ENCODE measurements around the gene RPUSD1. TPM values are rescaled to one million over a fixed set of nuclear protein-coding genes. Genes with fewer than 3 reads are reported as not detected.

Gene RPUSD1
- polyA plus RNA-seq, 1 donor, result 18.0 TPM

- WGBS (ENCODE audit: insufficient coverage, low lambda C conversion rate), result no CpG with 5 or more reads among the region's 43 CpGs
These were observed 42.1 kb upstream of the RPUSD1 start for GRCh38 chr16:830107-830870.

GRCh38 chr16:828891-829290, 40.7 kb upstream of the RPUSD1 start:
- H3K27me3 ChIP-seq (ENCODE audit: control insufficient read depth, insufficient read depth, low read length), result no peaks in the 10 kb centered on the region
- H3K27ac ChIP-seq (ENCODE audit: low read length), result no peak overlapping the region
- no peak overlapping the region for H3K4me3 ChIP-seq (ENCODE audit: low read length)
- peaks cover 17% of the 10 kb centered on the region for H3K4me1 ChIP-seq (ENCODE audit: control insufficient read depth, insufficient read depth, low read length)
- no peak for DNase-seq
- H3K9me3 ChIP-seq (ENCODE audit: control insufficient read depth, low read depth, low read length), result peaks cover 30% of the 10 kb centered on the region
- WGBS (ENCODE audit: insufficient coverage, low lambda C conversion rate), result no CpG with 5 or more reads among the region's 17 CpGs
- H3K36me3 ChIP-seq (ENCODE audit: control insufficient read depth, insufficient read depth, low read length), result no peaks in the 10 kb centered on the region

More at GRCh38 chr16:830107-830870, 42.1 kb upstream of the RPUSD1 start:
- no peak overlapping the region for H3K27ac ChIP-seq (ENCODE audit: low read length)
- no peaks in the 10 kb centered on the region for H3K27me3 ChIP-seq (ENCODE audit: control insufficient read depth, insufficient read depth, low read length)
- DNase-seq, result no peak
- H3K4me1 ChIP-seq (ENCODE audit: control insufficient read depth, insufficient read depth, low read length), result peaks cover 17% of the 10 kb centered on the region
- peaks cover 34% of the 10 kb centered on the region for H3K9me3 ChIP-seq (ENCODE audit: control insufficient read depth, low read depth, low read length)
- no peaks in the 10 kb centered on the region for H3K36me3 ChIP-seq (ENCODE audit: control insufficient read depth, insufficient read depth, low read length)
- no peak overlapping the region for H3K4me3 ChIP-seq (ENCODE audit: low read length)

- whole genome bisulfite sequencing (ENCODE audit: insufficient coverage, low lambda C conversion rate), result no CpG with 5 or more reads among the region's 24 CpGs
- Histone ChIP-seq H3K36me3 (ENCODE audit: control insufficient read depth, insufficient read depth, low read length) (no peaks in the 10 kb centered on the region), H3K4me1 (ENCODE audit: control insufficient read depth, insufficient read depth, low read length) (peaks cover 11% of the 10 kb centered on the region), H3K27me3 (ENCODE audit: control insufficient read depth, insufficient read depth, low read length) (no peaks in the 10 kb centered on the region), H3K27ac (ENCODE audit: low read length) (no peak overlapping the region), H3K9me3 (ENCODE audit: control insufficient read depth, low read depth, low read length) (peaks cover 22% of the 10 kb centered on the region), H3K4me3 (ENCODE audit: low read length) (no peak overlapping the region)
- DNase-seq, result no peak
These were observed 39.3 kb upstream of the RPUSD1 start for GRCh38 chr16:827513-827912.

GRCh38 chr16:825341-826061, 37.3 kb upstream of the RPUSD1 start:
- Histone ChIP-seq H3K4me1 (ENCODE audit: control insufficient read depth, insufficient read depth, low read length) (no peaks in the 10 kb centered on the region), H3K4me3 (ENCODE audit: low read length) (no peak overlapping the region), H3K27ac (ENCODE audit: low read length) (no peak overlapping the region), H3K36me3 (ENCODE audit: control insufficient read depth, insufficient read depth, low read length) (no peaks in the 10 kb centered on the region), H3K9me3 (ENCODE audit: control insufficient read depth, low read depth, low read length) (peaks cover 10% of the 10 kb centered on the region), H3K27me3 (ENCODE audit: control insufficient read depth, insufficient read depth, low read length) (no peaks in the 10 kb centered on the region)
- WGBS (ENCODE audit: insufficient coverage, low lambda C conversion rate), result no CpG with 5 or more reads among the region's 36 CpGs
- no peak for DNase-seq

GRCh38 chr16:824601-825000, 36.4 kb upstream of the RPUSD1 start:
- Histone ChIP-seq H3K27me3 (ENCODE audit: control insufficient read depth, insufficient read depth, low read length) (no peaks in the 10 kb centered on the region), H3K27ac (ENCODE audit: low read length) (no peak overlapping the region), H3K9me3 (ENCODE audit: control insufficient read depth, low read depth, low read length) (peaks cover 6% of the 10 kb centered on the region), H3K4me1 (ENCODE audit: control insufficient read depth, insufficient read depth, low read length) (no peaks in the 10 kb centered on the region), H3K36me3 (ENCODE audit: control insufficient read depth, insufficient read depth, low read length) (no peaks in the 10 kb centered on the region), H3K4me3 (ENCODE audit: low read length) (no peak overlapping the region)
- WGBS (ENCODE audit: insufficient coverage, low lambda C conversion rate), result no CpG with 5 or more reads among the region's 25 CpGs
- no peak for DNase-seq

GRCh38 chr16:824194-824593, 36.0 kb upstream of the RPUSD1 start:
- WGBS (ENCODE audit: insufficient coverage, low lambda C conversion rate), result no CpG with 5 or more reads among the region's 22 CpGs

GRCh38 chr16:822909-823297, 34.7 kb upstream of the RPUSD1 start:
- no peak overlapping the region for H3K27ac ChIP-seq (ENCODE audit: low read length)
- no peak overlapping the region for H3K4me3 ChIP-seq (ENCODE audit: low read length)
- peaks cover 11% of the 10 kb centered on the region for H3K27me3 ChIP-seq (ENCODE audit: control insufficient read depth, insufficient read depth, low read length)
- WGBS (ENCODE audit: insufficient coverage, low lambda C conversion rate), result no CpG with 5 or more reads among the region's 9 CpGs
- H3K4me1 ChIP-seq (ENCODE audit: control insufficient read depth, insufficient read depth, low read length), result no peaks in the 10 kb centered on the region
- peaks cover 6% of the 10 kb centered on the region for H3K9me3 ChIP-seq (ENCODE audit: control insufficient read depth, low read depth, low read length)
- no peaks in the 10 kb centered on the region for H3K36me3 ChIP-seq (ENCODE audit: control insufficient read depth, insufficient read depth, low read length)
- DNase-seq, result no peak

More at GRCh38 chr16:824194-824593, 36.0 kb upstream of the RPUSD1 start:
- Histone ChIP-seq H3K27me3 (ENCODE audit: control insufficient read depth, insufficient read depth, low read length) (peaks cover 2% of the 10 kb centered on the region), H3K27ac (ENCODE audit: low read length) (no peak overlapping the region), H3K4me3 (ENCODE audit: low read length) (no peak overlapping the region), H3K36me3 (ENCODE audit: control insufficient read depth, insufficient read depth, low read length) (no peaks in the 10 kb centered on the region), H3K4me1 (ENCODE audit: control insufficient read depth, insufficient read depth, low read length) (no peaks in the 10 kb centered on the region), H3K9me3 (ENCODE audit: control insufficient read depth, low read depth, low read length) (peaks cover 6% of the 10 kb centered on the region)
- DNase-seq, result no peak

- DNase-seq, result no peak
- WGBS (ENCODE audit: insufficient coverage, low lambda C conversion rate), result no CpG with 5 or more reads among the region's 21 CpGs
- Histone ChIP-seq H3K27ac (ENCODE audit: low read length) (no peak overlapping the region), H3K4me1 (ENCODE audit: control insufficient read depth, insufficient read depth, low read length) (no peaks in the 10 kb centered on the region), H3K9me3 (ENCODE audit: control insufficient read depth, low read depth, low read length) (peaks cover 6% of the 10 kb centered on the region), H3K4me3 (ENCODE audit: low read length) (no peak overlapping the region), H3K36me3 (ENCODE audit: control insufficient read depth, insufficient read depth, low read length) (no peaks in the 10 kb centered on the region), H3K27me3 (ENCODE audit: control insufficient read depth, insufficient read depth, low read length) (peaks cover 17% of the 10 kb centered on the region)
These were observed 34.2 kb upstream of the RPUSD1 start for GRCh38 chr16:822174-822908.

- Histone ChIP-seq H3K27ac (ENCODE audit: low read length) (no peak overlapping the region), H3K36me3 (ENCODE audit: control insufficient read depth, insufficient read depth, low read length) (no peaks in the 10 kb centered on the region), H3K27me3 (ENCODE audit: control insufficient read depth, insufficient read depth, low read length) (peaks cover 23% of the 10 kb centered on the region), H3K4me1 (ENCODE audit: control insufficient read depth, insufficient read depth, low read length) (no peaks in the 10 kb centered on the region), H3K4me3 (ENCODE audit: low read length) (no peak overlapping the region), H3K9me3 (ENCODE audit: control insufficient read depth, low read depth, low read length) (peaks cover 11% of the 10 kb centered on the region)
- DNase-seq, result no peak
- no CpG with 5 or more reads among the region's 13 CpGs for whole genome bisulfite sequencing (ENCODE audit: insufficient coverage, low lambda C conversion rate)
These were observed 33.6 kb upstream of the RPUSD1 start for GRCh38 chr16:821751-822150.

GRCh38 chr16:820748-821147, 32.6 kb upstream of the RPUSD1 start:
- Histone ChIP-seq H3K27me3 (ENCODE audit: control insufficient read depth, insufficient read depth, low read length) (peaks cover 30% of the 10 kb centered on the region), H3K27ac (ENCODE audit: low read length) (no peak overlapping the region), H3K36me3 (ENCODE audit: control insufficient read depth, insufficient read depth, low read length) (no peaks in the 10 kb centered on the region), H3K4me1 (ENCODE audit: control insufficient read depth, insufficient read depth, low read length) (no peaks in the 10 kb centered on the region), H3K4me3 (ENCODE audit: low read length) (no peak overlapping the region), H3K9me3 (ENCODE audit: control insufficient read depth, low read depth, low read length) (peaks cover 12% of the 10 kb centered on the region)
- 60% methylated on average over 2 of the region's 12 CpGs for WGBS (ENCODE audit: insufficient coverage, low lambda C conversion rate)
- no peak for DNase-seq

Data from large intestine (tissue), 3 donors.